HFF-Myc (cell line): ENCODE data around the gene ABHD16B.

Experiments used
- DNase-seq: peaks from one replicate; pipeline ENCODE4 v3.0.0-alpha.2; 2011; ENCODE audit warnings: low read depth; ENCODE audit errors: extremely low read depth
- H3K4me3 ChIP-seq: replicated peaks from 2 replicates; pipeline ENCODE4 v1.5.1; 2011; ENCODE audit warnings: low read depth, mild to moderate bottlenecking, control low read depth, low read length
- TF ChIP-seq, protein P1 (sequence below): IDR thresholded peaks from 2 replicates; pipeline ENCODE4 v1.5.1; 2012; ENCODE audit warnings: mild to moderate bottlenecking, low read depth, low read length, control low read depth; ENCODE audit errors: missing control alignments

ABHD16B gene

GRCh38 chr20:63834491-63834880 lies 26.8 kb upstream of the ABHD16B start:
- TF ChIP-seq, protein P1, sequence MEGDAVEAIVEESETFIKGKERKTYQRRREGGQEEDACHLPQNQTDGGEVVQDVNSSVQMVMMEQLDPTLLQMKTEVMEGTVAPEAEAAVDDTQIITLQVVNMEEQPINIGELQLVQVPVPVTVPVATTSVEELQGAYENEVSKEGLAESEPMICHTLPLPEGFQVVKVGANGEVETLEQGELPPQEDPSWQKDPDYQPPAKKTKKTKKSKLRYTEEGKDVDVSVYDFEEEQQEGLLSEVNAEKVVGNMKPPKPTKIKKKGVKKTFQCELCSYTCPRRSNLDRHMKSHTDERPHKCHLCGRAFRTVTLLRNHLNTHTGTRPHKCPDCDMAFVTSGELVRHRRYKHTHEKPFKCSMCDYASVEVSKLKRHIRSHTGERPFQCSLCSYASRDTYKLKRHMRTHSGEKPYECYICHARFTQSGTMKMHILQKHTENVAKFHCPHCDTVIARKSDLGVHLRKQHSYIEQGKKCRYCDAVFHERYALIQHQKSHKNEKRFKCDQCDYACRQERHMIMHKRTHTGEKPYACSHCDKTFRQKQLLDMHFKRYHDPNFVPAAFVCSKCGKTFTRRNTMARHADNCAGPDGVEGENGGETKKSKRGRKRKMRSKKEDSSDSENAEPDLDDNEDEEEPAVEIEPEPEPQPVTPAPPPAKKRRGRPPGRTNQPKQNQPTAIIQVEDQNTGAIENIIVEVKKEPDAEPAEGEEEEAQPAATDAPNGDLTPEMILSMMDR = no peak
- H3K4me3 ChIP-seq = no peak overlapping the region

DNA sequence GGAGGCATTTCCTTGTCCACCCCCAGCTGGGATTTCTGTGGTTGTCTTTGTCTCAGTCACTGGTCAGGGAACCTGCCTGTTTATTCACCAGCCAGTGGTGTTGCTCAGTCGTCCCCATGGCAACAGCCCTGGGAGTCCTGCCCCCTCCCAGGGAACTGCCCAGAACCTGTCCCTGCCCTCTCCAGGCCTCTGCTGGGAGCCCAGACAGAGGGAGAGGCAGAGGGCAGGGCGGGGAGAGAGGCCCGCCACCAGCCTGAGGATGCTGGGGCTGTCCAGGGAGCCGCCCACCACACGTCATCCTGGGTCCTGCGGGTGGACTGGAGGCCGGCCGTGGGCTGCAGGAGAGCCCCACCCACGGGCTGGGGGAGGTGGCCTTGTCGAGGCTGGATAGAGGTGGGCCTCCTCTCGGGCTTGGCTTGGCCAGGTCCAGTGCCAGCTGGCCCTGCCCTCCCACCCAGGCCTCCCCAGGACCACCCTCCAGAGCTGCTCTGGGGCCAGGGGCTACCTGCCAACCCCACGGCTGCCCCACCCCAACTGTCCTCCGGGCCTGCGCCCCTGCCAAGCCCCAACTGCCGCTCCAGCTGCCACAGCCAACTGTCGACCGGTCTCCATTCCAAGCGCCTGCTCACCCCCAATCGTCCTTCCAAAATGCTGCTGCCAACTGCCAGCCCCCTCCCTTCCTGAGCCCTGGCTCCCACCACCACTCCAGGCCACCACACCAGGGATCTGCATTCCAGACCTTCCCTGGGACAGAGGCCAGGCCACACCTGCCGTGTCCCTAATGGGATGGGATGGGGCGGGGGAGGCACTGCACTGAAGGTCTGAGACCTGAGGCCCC lies 26.1 kb upstream of the ABHD16B start:
- TF ChIP-seq, protein P1 = no peak
- DNase-seq = peak; percentile 85
- no peak overlapping the region for H3K4me3 ChIP-seq

More at GRCh38 chr20:63834491-63834880, 26.8 kb upstream of the ABHD16B start:
- DNase-seq = no peak

GRCh38 chr20:63836458-63837344 lies 24.6 kb upstream of the ABHD16B start:
- TF ChIP-seq, protein P1 = no peak
- DNase-seq = no peak
- H3K4me3 ChIP-seq = no peak overlapping the region

DNA sequence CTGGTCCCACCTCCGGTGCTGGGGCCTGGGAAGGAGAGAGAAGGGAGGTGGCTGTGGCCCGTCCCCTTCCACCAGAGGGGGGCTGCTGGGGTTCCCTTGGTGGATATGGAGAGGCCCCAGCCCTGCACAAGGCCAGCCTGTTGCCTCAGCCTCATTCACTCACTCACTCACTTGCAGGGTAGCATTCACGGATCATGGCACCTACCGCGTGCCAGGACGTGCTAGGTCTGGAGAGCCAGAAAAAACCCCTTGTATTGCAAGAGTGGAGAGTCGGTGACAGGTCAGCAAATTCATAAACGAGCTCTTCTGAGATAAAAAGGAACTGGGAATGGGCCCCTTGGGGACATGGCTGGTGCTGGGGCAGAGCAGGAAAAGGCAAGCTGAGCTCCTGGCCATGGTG lies 23.8 kb upstream of the ABHD16B start:
- no peak overlapping the region for H3K4me3 ChIP-seq
- TF ChIP-seq, protein P1 = no peak
- no peak for DNase-seq

GRCh38 chr20:63839620-63840019 lies 21.7 kb upstream of the ABHD16B start:
- DNase-seq = no peak
- TF ChIP-seq, protein P1 = no peak
- H3K4me3 ChIP-seq = no peak overlapping the region

GRCh38 chr20:63840405-63840828 lies 20.9 kb upstream of the ABHD16B start:
- no peak for DNase-seq
- TF ChIP-seq, protein P1 = no peak
- no peak overlapping the region for H3K4me3 ChIP-seq
